ENCODE results near the gene CDC42BPG.
A peak's percentile ranks its signal among the peaks of the same experiment; 100 is the strongest.

The CDC42BPG gene

DNA sequence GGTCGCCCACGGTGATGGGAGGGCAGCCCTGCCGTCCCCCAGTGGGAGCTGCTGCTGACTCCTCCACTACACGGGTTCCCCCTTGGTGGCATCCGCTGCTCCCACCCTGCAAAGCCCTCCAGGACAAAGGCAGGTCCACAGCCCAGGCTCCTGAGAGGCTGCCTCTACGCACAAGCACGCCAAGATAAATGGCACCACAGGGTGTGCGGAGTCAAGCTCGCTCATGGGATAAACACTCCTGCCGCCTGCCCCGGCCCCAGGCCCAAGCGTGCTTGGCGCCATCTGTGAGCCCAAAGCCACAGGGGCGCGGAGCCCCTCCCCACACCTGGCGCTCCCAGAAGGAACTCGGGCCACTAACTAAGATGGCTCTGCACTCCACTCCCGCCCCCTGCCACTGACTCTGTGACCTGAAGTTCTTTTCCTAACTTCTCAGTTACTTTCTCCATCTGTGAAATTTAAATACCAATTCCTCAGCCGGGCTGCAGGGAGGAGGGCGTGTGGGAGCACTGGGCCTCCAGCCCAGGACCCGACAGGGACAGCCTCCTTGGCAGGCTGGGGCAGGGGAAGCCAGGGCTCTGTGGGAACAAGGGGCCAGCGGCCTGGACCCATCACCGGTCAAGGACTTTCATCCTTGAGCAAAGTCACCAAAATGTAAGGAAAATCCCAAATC, 19.1 kb upstream of the CDC42BPG start:
- peak; percentile 27 for DNase-seq

DNA sequence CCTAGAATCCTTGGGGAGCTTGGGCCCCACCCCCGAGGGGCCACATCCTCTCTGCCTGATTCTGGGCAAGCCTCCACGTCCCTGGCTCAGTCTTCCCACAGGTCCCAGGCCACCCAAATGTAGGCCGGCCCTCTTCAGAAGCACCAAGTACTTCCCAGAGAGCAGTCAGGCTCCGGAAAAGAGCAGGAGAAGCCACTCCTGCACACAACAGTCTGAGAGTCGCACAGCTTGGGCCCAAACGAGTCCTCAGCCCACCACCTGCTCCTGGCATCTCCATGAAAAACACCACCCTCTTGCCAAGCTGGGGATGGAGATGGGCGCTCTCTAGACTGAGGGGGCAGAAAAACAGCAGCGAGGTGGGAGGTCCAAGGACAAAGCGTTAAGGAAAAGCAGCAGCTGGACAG, 18.5 kb upstream of the CDC42BPG start:
- peak; percentile 42 for DNase-seq

DNA sequence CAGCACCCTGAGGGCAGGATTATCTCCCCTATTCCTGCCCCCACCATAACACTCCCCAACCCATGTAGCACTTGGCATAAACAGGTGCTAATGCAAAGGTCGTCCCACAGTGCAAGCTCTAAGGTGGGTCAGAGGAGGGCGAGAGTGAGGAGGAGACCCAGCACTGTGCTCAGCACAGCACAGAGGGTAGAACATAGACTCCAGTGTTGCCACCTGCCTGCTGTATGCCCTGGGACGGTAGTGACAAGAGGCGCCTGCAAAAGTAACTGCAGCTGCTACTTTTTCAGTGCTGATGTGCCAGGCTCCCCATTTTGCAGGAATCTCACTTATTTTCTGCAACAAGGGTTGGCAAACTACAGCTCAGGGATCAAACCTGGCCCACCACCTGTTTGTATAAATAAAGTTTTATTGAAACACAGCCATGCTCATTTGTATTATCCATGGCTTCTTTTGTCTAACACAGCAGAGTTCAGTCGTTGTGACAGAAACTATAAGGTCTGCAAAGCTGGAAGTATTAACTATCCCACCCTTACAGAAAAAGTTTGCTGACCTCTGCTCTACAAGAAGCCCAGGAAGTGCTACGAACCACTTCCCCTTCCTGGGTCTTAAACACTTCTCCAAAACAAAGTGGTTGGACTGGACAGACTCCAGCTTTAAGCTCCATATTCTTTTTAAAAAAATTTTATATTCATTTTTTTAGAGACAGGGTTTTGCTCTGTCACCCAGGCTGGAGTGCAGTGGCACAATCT, 16.9 kb upstream of the CDC42BPG start:
- no peak for DNase-seq

DNA sequence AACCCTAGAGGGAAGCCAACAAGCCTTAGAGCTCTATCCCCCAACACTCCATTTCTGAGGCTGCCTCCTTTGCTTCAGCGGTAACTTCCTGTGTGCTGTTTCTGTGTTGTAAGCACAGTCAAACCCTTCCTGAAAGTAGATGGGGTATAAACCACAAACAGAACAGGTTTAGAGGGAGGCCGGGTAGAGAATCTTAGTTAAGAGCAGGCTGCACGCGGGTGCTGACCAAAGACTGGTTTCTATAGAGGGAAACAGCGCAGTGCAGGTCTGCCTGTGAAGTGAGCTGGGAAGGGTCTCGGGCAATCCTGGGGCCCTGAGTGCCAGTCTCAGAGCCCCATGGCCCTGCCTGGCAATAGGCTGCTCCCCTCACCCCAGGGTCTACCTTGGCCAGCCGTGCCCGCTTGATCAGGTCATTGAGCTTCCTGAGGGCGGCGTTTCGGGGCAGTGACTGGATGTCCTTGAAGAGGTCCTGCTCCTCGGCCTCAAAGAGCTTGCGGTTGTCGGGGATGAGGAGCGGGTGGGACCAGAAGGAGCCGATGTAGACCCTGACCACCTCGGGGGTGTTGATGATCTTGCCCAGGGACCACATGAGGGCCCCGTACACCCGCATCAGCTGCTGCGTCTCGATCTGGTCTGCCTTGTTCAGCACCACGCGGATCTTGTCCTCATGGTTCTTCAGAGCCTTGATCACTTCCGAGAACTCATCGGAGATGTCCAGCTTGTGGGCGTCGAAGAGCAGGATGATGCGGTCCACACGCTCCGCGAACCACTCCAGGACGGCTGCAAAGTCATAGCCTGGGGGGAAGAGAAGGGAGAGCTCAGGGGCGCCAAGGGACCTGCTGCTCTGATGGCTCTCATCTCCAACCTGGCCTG, 15.3 kb upstream of the CDC42BPG start:
- DNase-seq, result no peak

DNA sequence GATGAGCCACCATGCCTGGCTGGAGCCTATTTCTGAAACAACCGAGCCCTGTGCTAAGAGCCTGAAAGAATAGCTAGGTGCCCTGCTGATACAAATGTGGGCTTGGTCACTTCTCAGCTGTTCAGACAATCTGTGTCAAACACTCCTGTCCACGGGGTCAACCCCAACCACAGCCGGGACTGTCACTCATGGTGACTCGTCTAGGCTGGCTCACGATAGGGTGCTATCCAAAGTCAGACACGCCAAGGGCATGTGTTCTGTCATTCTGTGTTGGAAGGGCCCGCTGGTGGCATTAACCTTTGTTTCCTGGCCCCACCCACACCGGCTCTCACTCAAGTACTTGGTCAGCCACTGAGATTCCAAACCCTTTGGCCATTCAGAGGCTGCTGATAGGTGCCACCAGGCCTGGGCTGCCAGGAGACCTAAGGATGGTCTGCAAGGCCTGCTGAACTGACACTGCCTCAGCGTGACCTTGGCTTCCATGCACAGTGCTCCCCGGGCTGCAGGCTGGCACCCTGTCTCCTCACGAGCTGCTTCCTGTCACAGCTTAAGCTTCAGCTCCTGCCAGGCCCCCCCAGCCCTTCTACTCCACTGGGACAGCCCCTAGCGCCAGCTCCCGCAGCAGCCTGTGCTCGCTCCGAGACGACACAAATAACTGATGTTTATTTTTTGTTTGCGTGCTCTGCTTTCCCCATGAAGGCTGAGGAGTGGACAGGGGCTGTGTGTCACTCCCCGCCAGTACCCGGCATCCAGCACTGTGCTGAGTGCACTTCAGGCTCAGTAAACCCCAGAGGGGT, 14.2 kb upstream of the CDC42BPG start:
- DNase-seq, result no peak

DNA sequence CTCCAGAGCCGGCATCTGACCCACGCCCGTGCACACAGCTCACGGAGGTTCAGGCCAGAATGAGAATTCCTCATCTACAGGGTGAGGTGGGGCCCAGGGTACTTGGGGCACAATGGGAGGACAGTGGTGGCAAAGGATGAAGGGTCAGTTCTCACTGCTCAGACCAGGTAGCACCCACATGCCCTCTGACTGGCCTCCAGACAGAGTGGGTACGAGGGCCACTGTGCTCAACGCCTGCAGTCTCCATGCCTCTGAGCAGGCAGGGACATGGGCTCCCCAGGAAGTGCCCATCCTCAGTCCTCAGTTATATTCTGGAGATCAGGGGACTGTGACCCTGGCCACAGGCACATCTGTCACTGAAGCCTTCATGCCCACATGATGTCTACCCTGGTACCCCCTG, 13.0 kb upstream of the CDC42BPG start:
- DNase-seq, result no peak

DNA sequence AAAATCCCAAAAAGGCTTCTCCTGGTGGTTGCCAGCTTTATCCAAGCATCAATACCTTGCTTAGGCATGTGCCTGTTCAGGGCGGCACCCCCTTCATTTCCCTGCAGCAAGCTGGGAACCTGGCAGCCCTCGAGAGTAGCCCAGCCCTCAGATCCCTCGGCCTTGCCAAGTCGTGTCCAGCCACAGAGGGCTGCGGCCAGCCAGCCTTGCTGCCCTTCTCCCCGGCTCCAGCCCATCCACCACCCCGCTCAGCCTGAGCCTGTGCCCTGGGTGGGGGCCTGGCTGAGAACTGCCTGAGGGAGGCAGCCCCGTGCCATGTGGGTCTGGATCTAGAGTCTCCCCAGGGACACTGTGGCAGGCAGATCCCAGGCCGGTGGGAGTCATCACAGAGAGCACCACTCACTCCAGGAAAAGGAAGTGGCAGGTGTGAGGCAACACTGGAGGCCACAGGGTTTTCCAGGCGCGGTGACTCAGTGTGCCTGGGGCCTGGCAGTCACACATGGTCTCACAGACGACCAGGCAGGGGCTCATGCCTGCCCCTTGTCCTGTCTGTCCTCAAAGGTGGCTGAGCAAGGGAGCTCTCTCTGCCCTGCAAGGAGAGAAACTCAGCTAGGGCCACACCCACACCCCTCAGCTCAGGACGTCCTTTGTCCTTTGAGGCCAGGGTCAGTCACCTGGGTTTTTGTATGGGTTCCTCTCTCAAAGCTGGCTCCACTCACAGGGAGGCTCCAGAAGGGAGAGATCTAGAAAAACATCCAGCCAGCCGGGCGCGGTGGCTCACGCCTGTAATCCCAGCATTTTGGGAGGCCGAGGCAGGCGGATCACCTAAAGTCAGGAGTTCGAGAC, 12.2 kb upstream of the CDC42BPG start:
- no peak for DNase-seq

DNA sequence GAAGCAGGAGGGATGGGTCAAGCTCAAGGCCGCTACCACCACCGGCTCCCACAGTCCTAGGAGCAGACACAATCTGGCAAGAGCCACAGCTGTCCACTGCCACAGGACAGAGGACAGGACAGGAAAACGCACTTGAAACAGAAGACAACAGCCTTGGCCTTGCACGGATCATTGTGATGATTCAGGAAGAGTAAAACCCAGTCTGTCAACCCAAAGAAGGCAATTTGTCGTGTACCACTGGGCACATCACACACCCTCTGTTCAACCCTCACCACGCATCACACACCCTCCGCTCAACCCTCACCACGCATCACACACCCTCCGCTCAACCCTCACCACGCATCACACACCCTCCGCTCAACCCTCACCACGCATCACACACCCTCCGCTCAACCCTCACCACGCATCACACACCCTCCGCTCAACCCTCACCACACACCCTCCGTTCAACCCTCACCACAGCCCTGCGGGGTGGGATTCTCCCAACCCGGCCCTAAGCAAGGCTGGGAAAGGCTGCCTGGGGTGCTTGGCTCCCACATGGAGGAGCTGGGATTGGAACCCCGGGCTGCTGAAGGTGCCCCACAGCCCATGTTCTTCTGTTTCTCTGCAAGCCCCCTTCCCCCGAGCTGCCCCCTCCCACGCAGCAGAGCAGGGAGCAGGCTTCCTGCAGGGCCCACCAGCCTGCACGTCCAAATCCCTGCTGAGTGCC, 11.3 kb upstream of the CDC42BPG start:
- no peak for DNase-seq

DNA sequence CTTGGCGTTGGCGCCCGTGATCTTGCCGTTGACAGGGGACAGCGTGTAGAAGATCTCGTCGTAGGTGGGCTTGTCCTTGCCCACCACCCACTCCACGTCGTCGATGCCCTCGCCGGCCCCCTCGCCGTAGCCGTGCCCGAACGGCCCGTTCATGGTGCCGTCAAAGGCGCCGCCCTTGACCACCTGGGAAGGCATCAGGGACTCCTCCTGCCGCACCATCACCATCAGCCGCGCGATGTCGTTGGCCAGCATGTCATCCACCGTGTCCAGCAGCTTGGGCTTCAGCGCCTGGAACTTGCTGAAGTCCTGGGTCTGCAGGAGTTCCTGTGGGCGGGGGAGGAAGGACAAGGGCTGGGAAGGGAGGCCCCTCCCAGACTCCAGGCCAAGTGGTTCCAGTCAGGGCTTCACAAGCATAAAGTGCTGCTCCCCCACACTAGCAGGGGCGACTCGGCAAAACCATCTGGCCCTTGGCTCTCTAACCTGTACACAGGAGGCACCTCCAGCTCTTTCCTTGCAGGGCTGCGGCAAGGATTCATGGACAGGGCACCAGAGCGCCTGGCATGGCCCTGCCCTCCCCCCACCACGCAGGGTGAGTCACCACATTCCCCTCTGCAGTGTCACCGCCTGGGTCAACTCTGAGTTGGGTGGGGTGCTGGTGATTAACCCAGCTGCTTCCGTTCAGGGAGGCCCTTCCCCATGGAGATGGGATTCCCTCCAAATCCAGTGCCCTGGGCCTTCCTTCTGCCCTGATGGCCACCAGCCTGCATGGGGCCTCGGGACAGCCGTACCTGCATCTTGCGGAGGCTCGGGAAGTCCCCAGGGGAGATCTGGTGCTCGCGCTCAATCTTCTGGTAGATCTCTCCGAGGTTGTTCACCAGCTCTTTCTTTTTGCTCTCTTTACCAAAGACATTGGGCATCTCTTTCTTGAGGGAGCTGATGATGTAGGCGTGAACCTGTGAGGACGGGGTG, 10.4 kb upstream of the CDC42BPG start:
- DNase-seq, result no peak

DNA sequence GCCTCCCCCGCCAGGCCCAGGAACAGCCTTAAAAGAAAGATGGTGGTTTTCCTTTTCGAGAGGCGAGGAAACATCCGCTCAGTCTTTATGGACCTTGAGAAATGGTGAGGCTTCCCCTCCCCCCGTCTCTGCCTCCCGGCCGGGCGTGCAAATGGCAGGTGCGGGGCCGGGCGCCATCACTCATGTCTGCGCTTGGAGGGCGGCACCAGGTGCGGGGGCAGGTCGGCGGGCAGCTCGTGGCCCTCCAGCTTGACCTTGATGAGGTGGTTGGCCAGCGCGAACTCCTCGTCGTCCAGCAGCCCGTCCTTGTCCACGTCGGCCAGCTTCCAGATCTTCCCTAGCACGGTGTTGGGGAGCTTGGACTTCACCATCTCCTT, 9.7 kb upstream of the CDC42BPG start:
- DNase-seq, result no peak

DNA sequence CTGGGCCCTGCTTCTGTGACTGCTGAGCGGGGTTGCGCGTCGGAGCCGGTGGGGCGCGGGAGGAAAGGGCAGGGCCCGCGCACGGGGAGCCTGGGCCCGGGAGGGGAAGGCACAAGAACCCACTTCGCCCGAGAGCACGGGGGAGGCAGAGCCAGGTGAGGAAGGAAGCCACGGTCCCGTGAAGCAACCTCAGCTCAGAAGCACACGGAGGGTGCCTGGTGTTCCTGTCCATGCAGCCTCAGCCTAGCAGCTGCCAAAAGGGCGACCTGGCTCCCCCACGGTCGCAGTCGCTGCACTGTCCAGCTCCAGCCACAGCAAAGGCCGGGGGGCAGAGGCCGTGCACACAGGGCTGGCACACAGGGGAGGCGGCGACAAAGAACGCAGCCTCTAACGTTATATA, 9.3 kb upstream of the CDC42BPG start:
- DNase-seq, result no peak

DNA sequence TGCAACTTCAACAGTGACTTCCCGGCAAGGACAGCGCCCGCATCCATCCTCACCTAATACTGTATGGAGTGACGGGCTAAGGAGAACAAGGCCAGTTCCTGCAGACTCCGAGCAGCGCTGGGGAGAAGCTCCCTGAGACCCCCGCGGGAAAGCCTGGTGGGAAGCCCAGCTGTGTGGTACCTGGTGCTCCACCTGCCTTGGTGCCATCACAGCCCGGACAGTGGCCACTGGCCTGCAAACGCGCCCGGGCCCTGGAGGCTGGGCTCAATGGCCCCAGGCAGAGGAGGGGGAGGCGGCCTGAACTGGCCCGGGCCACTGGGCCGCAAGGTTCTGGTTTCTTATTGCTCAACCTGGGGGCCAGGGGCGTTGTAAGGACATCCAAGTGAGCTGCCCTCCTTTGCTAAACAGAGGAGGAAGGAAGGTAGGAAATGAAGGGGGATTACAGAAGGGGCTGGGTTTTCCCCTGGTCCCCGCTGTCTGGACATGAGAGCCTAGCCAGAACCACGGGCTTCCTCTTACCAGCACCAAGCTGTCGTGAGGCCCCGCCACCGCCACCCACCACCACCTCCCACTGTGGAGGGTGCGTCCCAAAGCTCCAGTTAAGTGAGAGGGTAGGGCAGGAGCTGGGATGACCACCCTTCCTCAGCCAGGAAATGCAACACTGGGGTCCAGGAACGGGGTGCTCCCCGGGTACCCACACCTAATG, 8.5 kb upstream of the CDC42BPG start:
- DNase-seq, result no peak

DNA sequence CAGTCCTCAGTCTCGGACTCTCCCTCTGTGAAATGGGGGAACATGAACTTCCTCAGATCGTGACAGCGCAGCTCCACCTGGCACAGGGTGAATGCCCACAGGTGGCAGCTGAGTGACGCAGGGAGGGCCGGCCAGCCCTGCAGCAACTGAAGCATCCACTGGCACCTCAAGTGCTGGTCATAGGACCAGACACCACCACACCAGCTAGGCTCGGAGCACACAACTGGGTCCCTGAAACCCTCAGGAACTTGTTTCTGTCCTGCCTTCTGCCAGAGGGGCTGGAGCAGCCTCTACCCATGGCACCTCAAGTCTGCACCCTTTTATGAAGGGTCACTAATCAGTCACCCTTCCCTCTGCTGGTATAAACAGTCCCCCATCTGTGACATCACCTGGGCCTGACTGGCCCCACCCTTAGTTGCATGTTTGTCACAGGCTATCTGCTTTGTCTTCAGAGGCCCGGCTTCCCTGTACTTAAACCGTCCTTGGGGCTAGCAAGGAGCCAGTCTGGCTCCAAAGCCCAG, 7.4 kb upstream of the CDC42BPG start:
- no peak for DNase-seq

DNA sequence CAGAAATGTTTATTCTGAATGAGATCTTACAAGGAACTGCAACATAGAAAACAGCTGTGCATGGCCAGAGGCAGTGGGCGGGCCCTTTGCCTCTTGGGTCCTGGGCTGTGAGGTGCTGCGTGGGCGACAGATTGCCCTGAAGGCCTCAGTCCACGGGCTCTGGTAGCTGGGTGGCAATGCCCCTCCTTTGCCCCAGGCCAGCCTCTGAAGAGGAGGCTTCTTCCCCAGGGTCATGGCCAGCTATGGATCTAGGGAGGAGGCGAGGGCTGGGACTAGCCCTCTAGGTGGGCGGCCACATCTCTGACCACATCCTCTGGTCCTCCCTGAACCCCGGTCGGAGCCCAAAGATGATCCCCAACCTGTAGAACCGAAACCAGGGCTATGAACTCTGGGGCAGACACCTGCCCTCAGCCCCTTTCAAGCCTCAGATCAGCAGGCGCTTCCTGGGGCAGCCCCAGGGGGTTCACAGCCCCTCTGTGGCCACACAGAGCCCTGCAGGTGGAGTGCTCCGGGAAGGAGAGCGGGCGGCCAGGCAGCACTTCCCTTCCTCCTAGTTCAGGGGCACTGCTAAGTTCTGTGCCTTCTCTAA, 6.6 kb upstream of the CDC42BPG start:
- DNase-seq, result no peak

DNA sequence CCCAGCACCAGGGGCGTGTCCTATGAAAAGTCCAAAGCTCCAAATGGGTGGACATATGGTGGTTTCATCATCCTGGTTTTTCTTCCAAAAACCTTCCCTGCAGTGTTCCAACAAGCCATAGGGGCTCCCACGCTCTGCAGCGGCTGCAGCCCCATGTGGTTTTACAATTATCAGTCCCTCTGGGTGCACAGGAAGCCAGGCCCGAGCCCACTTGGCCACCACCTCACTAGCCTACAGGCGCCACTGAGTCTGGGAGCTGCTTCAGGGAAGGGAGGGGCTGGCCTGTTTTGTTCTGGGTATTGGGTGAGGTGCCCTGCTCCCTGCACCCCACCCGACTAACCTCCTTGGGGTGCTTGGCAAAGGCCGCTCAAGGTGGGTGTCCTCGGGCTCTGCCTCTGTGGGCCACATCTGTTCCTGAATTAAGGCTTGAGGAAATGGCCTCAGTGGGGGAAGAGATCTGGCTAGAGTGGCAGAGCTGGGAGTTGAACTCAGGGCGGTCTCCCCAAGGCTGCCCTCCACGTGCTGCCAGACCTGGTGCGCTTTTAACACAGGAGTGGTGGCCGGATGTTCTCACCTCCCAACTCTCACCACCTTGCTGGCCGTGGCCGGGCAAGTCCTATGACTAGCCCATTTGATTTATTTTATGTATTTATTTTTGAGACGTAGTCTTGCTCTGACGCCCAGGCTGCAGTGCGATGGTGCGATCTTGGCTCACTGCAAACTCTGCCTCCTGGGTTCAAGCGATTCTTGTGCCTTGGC, 5.3 kb upstream of the CDC42BPG start:
- peak; percentile 49 for DNase-seq

DNA sequence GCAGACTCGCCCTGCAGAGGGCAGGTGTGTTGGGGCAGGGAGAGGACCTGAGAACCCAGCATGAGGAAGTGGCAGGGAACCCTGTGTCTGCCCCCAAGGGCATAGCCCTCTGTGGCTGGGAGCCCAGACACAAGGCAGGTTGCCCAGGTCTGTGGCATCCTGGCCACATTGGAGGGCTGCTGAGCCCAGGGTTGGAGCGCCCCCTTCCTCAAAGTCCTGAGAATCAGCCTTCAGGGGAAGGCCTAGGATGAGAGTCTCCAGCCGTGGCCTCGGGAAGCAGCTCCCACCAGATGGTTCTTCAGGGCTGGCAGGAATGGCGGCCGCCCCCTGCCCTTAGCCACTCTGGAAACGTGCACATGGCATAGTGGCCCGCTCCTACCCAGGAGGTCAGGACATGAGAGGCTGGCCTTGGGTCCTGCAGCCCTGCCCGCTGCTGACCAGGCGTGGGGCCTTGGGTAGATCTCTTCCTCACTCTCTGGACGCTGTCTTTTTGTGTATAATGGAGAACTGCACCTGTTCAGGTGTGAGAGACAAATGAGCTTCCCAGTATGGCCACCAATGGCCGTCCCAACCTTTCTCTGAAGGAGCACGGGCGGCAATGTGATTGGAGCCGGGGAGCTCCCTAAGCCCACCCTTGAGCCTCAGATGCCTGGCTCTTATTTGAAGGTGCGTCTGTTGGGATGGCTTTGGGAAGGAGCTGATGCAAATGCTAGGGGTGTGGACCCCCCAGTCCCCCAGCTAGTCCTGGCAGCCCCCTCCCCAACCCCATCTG, 4.6 kb upstream of the CDC42BPG start:
- DNase-seq, result no peak

DNA sequence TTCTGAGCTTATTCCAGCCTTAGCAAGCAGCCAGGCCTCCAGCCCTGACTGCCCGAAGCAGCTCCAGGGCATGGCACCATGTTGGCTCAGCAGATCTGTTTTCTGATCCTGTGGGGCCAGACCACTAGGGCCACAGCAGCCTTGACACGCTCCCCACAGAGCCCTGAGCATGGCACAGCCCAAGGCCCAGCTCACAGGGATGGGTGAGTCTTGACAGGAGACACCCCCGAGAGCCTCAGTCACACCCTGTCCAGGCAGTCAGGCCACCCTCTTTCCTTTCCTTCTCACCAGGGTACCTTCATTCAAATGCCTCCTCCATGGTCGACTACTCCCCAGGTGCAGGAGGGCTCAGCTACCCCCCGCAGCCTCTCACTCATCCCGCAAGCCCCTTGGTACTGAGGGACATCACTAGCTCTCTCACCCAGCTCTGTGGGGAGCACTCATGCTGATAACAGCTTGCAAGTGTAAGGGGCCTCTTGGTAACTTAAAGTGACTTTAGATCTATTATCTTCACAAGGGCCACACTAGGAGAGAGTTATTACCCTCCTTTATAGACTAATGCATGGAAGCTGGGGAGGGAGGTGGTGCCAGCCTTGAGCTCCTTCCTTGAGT, 3.9 kb upstream of the CDC42BPG start:
- DNase-seq, result no peak

Measured in DMS 273 treated with DMSO at 0.1 percent for 48 hours (cell line).